HG03442 (cell line): ENCODE results near the gene RBP7.
"Not testable (repeated sequence)": the region's sequence is repeated elsewhere in the genome, so short reads cannot be mapped to it uniquely, and the experiment has no call there.

Source experiments
- ATAC-seq: cut with Tn5 transposase; IDR thresholded peaks from one replicate; pipeline ENCODE4 v1.9.1; 2021; ENCODE audit warnings: mild to moderate bottlenecking, moderate library complexity; ENCODE audit not compliant: unreplicated experiment

Gene RBP7

GRCh38 chr1:10028956-10029500 is 32.0 kb downstream of the RBP7 start:
- not testable (repeated sequence) for ATAC-seq

GRCh38 chr1:10031461-10031860 is 34.4 kb downstream of the RBP7 start:
- ATAC-seq, result no peak

- ATAC-seq, result peak; percentile 97
Measured at GRCh38 chr1:10032590-10033358, 35.7 kb downstream of the RBP7 start, which contains the start of gene UBE4B. TSS of gene UBE4B (plus strand) at chr1:10032958. CDS start at chr1:10033671, 713 bp downstream.

GRCh38 chr1:10033359-10033845 is 36.4 kb downstream of the RBP7 start:
- ATAC-seq, result no peak

DNA sequence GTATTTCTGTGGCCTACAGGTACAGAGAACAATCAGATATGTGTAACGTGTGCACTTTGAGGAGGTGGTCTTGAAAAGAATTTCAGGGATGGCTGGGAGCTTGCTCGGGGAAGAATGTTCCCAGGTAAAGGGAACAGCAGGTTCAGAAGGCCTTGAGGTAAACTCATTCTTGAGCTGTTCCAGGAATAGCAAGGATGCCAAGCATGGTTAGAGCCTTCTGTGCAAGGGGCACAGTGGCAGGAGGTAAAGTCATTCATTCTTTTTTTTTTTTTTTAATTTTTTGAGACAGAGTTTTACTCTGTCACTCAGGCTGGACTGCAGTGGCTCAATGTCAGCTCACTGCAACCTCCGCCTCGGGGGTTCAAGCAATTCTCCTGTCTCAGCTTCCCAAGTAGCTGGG is 45.7 kb downstream of the RBP7 start:
- no peak for ATAC-seq

GRCh38 chr1:10045480-10046355 is 48.7 kb downstream of the RBP7 start:
- ATAC-seq, result no peak

DNA sequence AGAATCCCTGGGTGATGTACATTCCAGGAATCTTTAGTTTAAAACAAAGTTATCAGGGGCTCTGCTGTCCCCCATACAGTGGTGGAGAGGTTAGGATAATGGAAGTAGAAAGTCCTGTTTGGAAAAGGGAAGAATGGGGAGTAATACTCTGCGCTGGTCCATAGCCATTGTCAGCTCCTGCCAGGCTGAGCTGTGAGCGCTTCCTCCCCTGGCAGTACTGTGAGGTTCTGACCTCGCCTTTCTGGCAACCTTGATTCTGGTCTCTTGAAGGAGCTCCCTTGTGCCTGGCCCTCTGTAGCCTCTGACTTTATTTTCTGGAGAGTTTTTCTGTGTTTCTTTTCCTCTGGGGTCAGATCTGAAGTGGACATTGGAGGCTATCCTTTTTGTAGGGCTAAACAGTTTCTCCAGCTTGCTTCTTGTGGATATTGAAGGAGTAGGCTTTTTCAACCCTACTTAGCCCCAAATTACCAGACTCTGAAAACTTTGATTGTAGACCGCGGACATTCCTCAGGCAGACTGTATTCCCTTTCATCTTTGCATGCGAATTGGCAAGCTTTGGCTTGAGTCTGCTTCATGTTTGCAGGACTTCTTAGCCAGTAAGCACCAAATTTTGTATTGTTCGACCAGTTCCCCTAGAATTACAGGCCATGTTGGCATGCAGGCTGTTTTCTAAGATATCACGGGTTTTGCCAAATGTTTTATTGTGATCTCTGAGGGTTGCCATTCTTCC is 49.5 kb downstream of the RBP7 start:
- ATAC-seq, result no peak

- no peak for ATAC-seq
Measured at GRCh38 chr1:10048601-10049000, 51.6 kb downstream of the RBP7 start.

DNA sequence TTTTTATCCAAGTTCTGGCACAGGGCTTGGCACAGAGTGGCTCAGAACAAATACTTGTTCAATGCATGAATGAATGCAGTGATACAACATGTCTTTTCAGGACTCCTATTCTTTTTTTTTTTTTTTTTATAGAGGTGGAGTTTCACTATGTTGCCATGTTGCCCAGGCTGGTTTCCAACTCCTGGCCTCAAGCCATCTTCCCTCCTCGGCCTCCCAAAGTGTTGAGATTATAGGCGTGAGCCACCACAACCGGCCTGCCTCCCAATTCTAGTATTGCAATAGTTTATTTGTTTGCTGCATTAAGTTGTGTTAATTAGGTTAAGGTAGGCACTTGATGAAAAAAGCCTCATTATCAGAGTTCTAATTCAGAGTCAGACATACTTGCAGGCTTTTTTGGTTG is 53.6 kb downstream of the RBP7 start:
- no peak for ATAC-seq

- ATAC-seq, result no peak
Measured at GRCh38 chr1:10051656-10052055, 54.6 kb downstream of the RBP7 start.

DNA sequence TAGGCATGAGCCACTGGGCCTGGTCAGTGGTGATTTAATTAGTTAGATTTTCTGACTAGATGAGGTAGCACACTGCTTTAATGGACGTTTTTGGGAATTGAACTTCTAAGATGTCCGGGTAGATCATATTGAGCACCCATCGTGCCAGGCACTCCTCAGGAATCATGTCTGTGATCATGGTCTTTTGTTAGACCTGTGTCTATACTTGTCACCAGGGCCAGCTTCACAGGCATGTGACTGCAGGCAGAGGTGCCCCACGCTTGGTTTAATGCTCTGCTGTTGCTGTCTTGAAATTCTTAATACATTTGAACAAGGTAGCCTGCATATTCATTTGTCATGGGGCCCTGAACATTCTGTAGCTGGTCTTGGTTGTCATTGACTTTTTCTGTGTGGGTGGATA is 55.3 kb downstream of the RBP7 start:
- no peak for ATAC-seq

DNA sequence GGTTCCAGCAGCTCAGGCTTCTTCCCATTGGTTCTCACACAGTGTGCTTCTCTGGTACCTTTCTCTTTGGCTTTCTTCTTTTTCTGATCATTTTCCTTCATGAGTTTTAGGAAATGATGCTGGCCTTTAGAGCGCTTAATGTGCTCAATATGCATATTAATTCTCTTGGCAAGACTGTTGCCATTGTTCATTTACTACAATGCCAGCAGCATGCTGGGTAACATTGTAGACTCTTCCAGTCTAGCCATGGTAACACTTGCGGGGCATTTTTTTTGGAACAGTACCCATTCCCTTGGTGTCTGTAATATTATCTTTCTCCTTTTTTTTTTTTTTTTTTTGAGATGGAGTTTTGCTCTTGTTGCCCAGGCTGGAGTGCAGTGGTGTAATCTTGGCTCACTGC is 57.4 kb downstream of the RBP7 start:
- no peak for ATAC-seq

- ATAC-seq, result no peak
Measured at GRCh38 chr1:10056599-10056987, 59.6 kb downstream of the RBP7 start.

DNA sequence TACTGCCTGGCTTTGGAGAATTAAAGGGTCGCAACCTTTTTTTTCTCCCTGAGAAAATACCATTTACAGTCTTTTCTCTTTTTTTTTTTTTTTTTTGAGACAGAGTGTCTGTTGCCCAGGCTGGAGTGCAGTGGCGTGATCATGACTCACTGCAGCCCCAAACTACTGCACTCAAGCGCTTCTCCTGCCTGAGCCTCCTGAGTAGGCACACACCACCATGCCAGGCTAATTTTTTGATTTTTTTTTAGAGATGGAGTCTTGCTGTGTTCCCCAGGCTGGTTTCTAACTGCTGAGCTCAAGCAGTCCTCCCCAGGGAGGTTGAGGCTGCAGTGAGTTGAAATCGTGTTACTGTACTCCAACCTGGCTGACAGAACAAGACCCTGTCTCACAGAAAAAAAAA is 60.3 kb downstream of the RBP7 start:
- no peak for ATAC-seq

GRCh38 chr1:10057796-10058195 is 60.8 kb downstream of the RBP7 start:
- ATAC-seq, result no peak

DNA sequence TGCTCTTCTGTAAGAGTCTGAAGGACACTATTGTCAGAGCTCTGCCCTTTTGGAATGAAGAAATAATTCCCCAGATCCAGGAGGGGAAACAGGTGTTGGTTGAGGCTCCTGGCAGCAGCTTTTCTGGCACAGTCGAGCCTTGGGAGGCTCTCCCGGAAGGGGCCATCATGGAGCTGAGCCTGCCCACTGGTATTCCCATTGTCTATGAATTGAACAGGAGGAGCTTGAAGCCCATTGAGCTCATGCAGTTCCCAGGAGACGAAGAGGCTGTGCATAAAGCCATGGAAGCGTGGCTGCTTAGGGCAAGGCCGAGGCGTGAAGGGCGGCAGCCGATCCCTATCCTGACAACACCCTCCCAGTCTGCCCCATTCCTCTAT is 62.3 kb downstream of the RBP7 start:
- ATAC-seq, result no peak

- ATAC-seq, result no peak
Measured at GRCh38 chr1:10060311-10061100, 63.5 kb downstream of the RBP7 start.

- ATAC-seq, result no peak
Measured at GRCh38 chr1:10061276-10061675, 64.2 kb downstream of the RBP7 start.

DNA sequence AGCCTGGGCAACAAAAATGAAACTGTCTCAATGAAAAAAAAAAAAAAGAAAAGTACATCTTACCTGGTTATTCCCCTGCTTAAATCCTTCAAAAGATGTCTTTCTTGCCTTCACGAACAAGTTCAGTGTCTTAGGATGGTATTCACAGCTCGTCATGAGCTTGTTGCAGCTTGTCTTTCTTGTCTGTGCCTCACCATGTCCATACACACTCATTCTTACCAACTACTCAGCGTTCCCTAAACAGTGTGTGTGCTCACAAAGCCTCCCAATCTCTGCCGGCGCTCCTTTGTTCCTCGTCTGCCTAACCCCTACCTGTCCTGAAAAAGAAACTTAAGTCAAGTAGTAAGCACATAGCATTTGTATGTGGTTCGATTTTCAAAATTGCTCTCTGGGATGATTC is 66.8 kb downstream of the RBP7 start:
- no peak for ATAC-seq
